ENCODE results near the gene HOTAIR.

DNA sequence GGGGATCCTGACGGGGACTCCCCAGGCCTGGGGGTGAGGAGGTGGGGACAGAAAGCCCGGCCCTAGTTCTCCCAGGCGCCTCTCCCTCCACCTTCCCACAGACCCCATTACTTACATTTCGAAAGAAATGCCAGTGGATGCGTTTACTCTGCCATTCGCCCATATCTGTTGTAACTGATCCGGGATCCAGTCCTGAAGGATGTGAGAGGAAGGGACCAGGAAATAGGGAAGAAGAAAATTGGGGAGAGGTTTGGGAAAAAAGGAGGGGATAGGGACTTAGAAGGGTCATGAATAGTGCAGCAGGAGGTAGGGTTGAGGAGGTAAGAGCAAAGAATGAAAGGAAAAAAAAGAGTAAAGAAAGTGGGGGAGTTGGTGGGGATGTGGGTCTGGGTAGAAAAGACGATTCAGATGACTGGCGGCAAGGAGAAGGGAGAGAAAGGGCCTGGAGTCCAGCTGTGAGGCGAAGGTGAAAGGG is 18.9 kb downstream of the HOTAIR start:
- no peak for TF ChIP-seq CTCF (conservative IDR thresholded peaks at IDR 0.05)
- no peak for TF ChIP-seq ZFX (IDR thresholded peaks at IDR 0.05)
